Measurements from ENCODE around the gene TBC1D16. TPM values are rescaled to one million over a fixed set of nuclear protein-coding genes. Genes with fewer than 3 reads are reported as not detected.

Gene TBC1D16
- total RNA-seq, 1 donor: 37.8 TPM

- H3K4me3 ChIP-seq (ENCODE audit: low read depth, low read length): no peak overlapping the region
- no peak for DNase-seq (ENCODE audit: low read depth)
- no peak for TF ChIP-seq CTCF (IDR thresholded peaks at IDR 0.05; ENCODE audit: insufficient read depth, low read length)
Observed at GRCh38 chr17:79955691-79956440, 79.8 kb downstream of the TBC1D16 start.

- DNase-seq (ENCODE audit: low read depth): no peak
- TF ChIP-seq CTCF (IDR thresholded peaks at IDR 0.05; ENCODE audit: insufficient read depth, low read length): no peak
- H3K4me3 ChIP-seq (ENCODE audit: low read depth, low read length): no peak overlapping the region
Observed at GRCh38 chr17:79955167-79955549, 80.5 kb downstream of the TBC1D16 start.

GRCh38 chr17:79954281-79955166 is 81.1 kb downstream of the TBC1D16 start:
- TF ChIP-seq CTCF (IDR thresholded peaks at IDR 0.05; ENCODE audit: insufficient read depth, low read length): no peak
- DNase-seq (ENCODE audit: low read depth): no peak
- H3K4me3 ChIP-seq (ENCODE audit: low read depth, low read length): no peak overlapping the region

- no peak overlapping the region for H3K4me3 ChIP-seq (ENCODE audit: low read depth, low read length)
- no peak for DNase-seq (ENCODE audit: low read depth)
- no peak for TF ChIP-seq CTCF (IDR thresholded peaks at IDR 0.05; ENCODE audit: insufficient read depth, low read length)
Observed at GRCh38 chr17:79953335-79953734, 82.3 kb downstream of the TBC1D16 start.

GRCh38 chr17:79952901-79953300 is 82.8 kb downstream of the TBC1D16 start:
- no peak overlapping the region for H3K4me3 ChIP-seq (ENCODE audit: low read depth, low read length)
- DNase-seq (ENCODE audit: low read depth): no peak
- TF ChIP-seq CTCF (IDR thresholded peaks at IDR 0.05; ENCODE audit: insufficient read depth, low read length): no peak

GRCh38 chr17:79952265-79952877 is 83.3 kb downstream of the TBC1D16 start:
- TF ChIP-seq CTCF (IDR thresholded peaks at IDR 0.05; ENCODE audit: insufficient read depth, low read length): no peak
- no peak overlapping the region for H3K4me3 ChIP-seq (ENCODE audit: low read depth, low read length)
- no peak for DNase-seq (ENCODE audit: low read depth)

All from fibroblast of the aortic adventitia (primary cell).